ENCODE measurements around the gene SPPL3. TPM values are rescaled to one million over a fixed set of nuclear protein-coding genes. Genes with fewer than 3 reads are reported as not detected.

Gene SPPL3
- total and polyA plus RNA-seq, 7 donors: 7.3 to 24.2 (median 17.5) TPM

- H3K4me1 ChIP-seq: peaks cover 17% of the 10 kb centered on the region
- H3K9me3 ChIP-seq: no peaks in the 10 kb centered on the region
- no peak for DNase-seq
- no peak overlapping the region for H3K27ac ChIP-seq
- intact Hi-C loops (cut with DNase I): no loop called here
- WGBS, 3 donors: 48 to 72% (median 71%) methylated on average over 2 of the region's 2 CpGs
- H3K4me3 ChIP-seq: no peak overlapping the region
- no peak for TF ChIP-seq CTCF (IDR thresholded peaks at IDR 0.05)
- H3K36me3 ChIP-seq (ENCODE audit: insufficient read depth in 1 of 2, low read depth in 1 of 2): no peaks in the 10 kb centered on the region
- no peaks in the 10 kb centered on the region for H3K27me3 ChIP-seq (ENCODE audit: insufficient read depth in 3 of 3, low read length in 2 of 3)
- ATAC-seq: no peak
Measured at GRCh38 chr12:120816363-120816762, 87.8 kb downstream of the SPPL3 start.

GRCh38 chr12:120814903-120815429 lies 89.2 kb downstream of the SPPL3 start:
- no peak overlapping the region for H3K4me3 ChIP-seq
- H3K9me3 ChIP-seq: no peaks in the 10 kb centered on the region
- ATAC-seq (no peak), DNase-seq (no peak)
- peaks cover 17% of the 10 kb centered on the region for H3K4me1 ChIP-seq
- peaks cover 0 to 7% of the 10 kb centered on the region in 2 donors for H3K36me3 ChIP-seq (ENCODE audit: insufficient read depth in 1 of 2, low read depth in 1 of 2)
- no peaks in the 10 kb centered on the region for H3K27me3 ChIP-seq (ENCODE audit: insufficient read depth in 3 of 3, low read length in 2 of 3)
- intact Hi-C loops (cut with DNase I): no loop called here
- H3K27ac ChIP-seq: no peak overlapping the region
- TF ChIP-seq CTCF (IDR thresholded peaks at IDR 0.05): no peak
- WGBS, 3 donors: 17 to 43% (median 23%) methylated on average over 1 of the region's 1 CpG

- WGBS, 3 donors: 20 to 59% (median 32%) methylated on average over 2 of the region's 2 CpGs
- no peak overlapping the region for H3K4me3 ChIP-seq
- H3K27me3 ChIP-seq (ENCODE audit: insufficient read depth in 3 of 3, low read length in 2 of 3): no peaks in the 10 kb centered on the region
- H3K27ac ChIP-seq: no peak overlapping the region
- ATAC-seq (peak in 1 of 4 donors; percentile 51), DNase-seq (no peak)
- peaks cover 14% of the 10 kb centered on the region for H3K4me1 ChIP-seq
- no peaks in the 10 kb centered on the region for H3K9me3 ChIP-seq
- intact Hi-C loops (cut with DNase I): no loop called here
- H3K36me3 ChIP-seq (ENCODE audit: insufficient read depth in 1 of 2, low read depth in 1 of 2): peaks cover 0 to 13% of the 10 kb centered on the region in 2 donors
- TF ChIP-seq CTCF (IDR thresholded peaks at IDR 0.05): no peak
Measured at GRCh38 chr12:120814203-120814902, 89.8 kb downstream of the SPPL3 start.

- Histone ChIP-seq H3K36me3 (ENCODE audit: insufficient read depth in 1 of 2, low read depth in 1 of 2) (peaks cover 0 to 19% of the 10 kb centered on the region in 2 donors), H3K27me3 (ENCODE audit: insufficient read depth in 3 of 3, low read length in 2 of 3) (no peaks in the 10 kb centered on the region)
- WGBS, 3 donors: 95 to 100% (median 97%) methylated on average over 2 of the region's 2 CpGs
Measured at GRCh38 chr12:120813588-120814153, 90.5 kb downstream of the SPPL3 start.

More at GRCh38 chr12:120813588-120814153, 90.5 kb downstream of the SPPL3 start:
- no peak for DNase-seq
- Histone ChIP-seq H3K4me1 (peaks cover 10% of the 10 kb centered on the region), H3K9me3 (no peaks in the 10 kb centered on the region), H3K27ac (no peak overlapping the region), H3K4me3 (no peak overlapping the region)
- intact Hi-C loops (cut with DNase I): no loop called here
- no peak for ATAC-seq
- TF ChIP-seq CTCF (IDR thresholded peaks at IDR 0.05): no peak
